ENCODE measurements around the gene UBTD2. TPM values are rescaled to one million over a fixed set of nuclear protein-coding genes. Genes with fewer than 3 reads are reported as not detected.

Gene UBTD2
- total and polyA plus RNA-seq, 2 experiments from 2014 or later, result 17.9 to 46.3 TPM

GRCh38 chr5:172285226-172286143 is 1.9 kb upstream of the UBTD2 start (continued):
- no peak for TF ChIP-seq REST (IDR thresholded peaks at IDR 0.05; ENCODE audit: unreplicated experiment)
- TF ChIP-seq POLR2AphosphoS5 (IDR thresholded peaks at IDR 0.05; ENCODE audit: low read depth), result no peak
- TF ChIP-seq ETS1 (IDR thresholded peaks at IDR 0.05), result no peak
- TF ChIP-seq ZNF331 (CRISPR knock-in tag; IDR thresholded peaks at IDR 0.05; ENCODE audit: low read depth), result no peak

GRCh38 chr5:172284611-172284980 is 1.0 kb upstream of the UBTD2 start:
- Histone ChIP-seq H2AFZ (peak overlapping the region; percentile 2; the same call in 1 of the 2 replicates), H3K4me2 (peak overlapping the region; percentile 76), H3F3A (replicated peaks; ENCODE audit: low read depth) (peaks cover 6% of the 10 kb centered on the region; the same call in 1 of the 2 replicates), H3K27me3 (ENCODE audit: insufficient read depth) (no peaks in the 10 kb centered on the region), H3K4me3 (peak overlapping the region; percentile 68), H3K4me1 (ENCODE audit: insufficient read depth) (peaks cover 31% of the 10 kb centered on the region), H3K79me2 (replicated peaks; ENCODE audit: insufficient read depth) (peaks cover 37% of the 10 kb centered on the region), H4K20me1 (replicated peaks; ENCODE audit: insufficient read depth) (peaks cover 24% of the 10 kb centered on the region), H3K36me3 (ENCODE audit: insufficient read depth) (no peaks in the 10 kb centered on the region), H3K27ac (ENCODE audit: low read depth) (peak overlapping the region; percentile 82), H3K9me2 (ENCODE audit: insufficient read depth) (no peaks in the 10 kb centered on the region)
- H3K4me3 Mint-ChIP-seq, result peak overlapping the region; percentile 95
- no peaks in the 10 kb centered on the region for H3K36me3 Mint-ChIP-seq (ENCODE audit: low read depth)
- peaks cover 18% of the 10 kb centered on the region for H3K27me3 Mint-ChIP-seq (ENCODE audit: insufficient read depth, low read depth, poor library complexity)
- peaks cover 26% of the 10 kb centered on the region for H3K4me1 Mint-ChIP-seq
- peak overlapping the region; percentile 93; the same call in 1 of the 2 replicates for H3K27ac Mint-ChIP-seq
- ATAC-seq (peak; percentile 7), DNase-seq (ENCODE audit: low spot score) (no peak)
- H3K9me3 Mint-ChIP-seq, result no peaks in the 10 kb centered on the region
- TF ChIP-seq REST (IDR thresholded peaks at IDR 0.05; ENCODE audit: unreplicated experiment), result no peak
- no peak for TF ChIP-seq STAT1 (IDR thresholded peaks at IDR 0.05; ENCODE audit: unreplicated experiment)
- no peak for TF ChIP-seq CTCF (conservative IDR thresholded peaks at IDR 0.05; ENCODE audit: low read depth in 2 of 2)

Measured in GM23338 (cell line).